ENCODE measurements around the gene RXRA. TPM values are rescaled to one million over a fixed set of nuclear protein-coding genes. Genes with fewer than 3 reads are reported as not detected.

The RXRA gene
- total RNA-seq, 2 donors from 2014 or later: 45.4 to 58.1 TPM

DNA sequence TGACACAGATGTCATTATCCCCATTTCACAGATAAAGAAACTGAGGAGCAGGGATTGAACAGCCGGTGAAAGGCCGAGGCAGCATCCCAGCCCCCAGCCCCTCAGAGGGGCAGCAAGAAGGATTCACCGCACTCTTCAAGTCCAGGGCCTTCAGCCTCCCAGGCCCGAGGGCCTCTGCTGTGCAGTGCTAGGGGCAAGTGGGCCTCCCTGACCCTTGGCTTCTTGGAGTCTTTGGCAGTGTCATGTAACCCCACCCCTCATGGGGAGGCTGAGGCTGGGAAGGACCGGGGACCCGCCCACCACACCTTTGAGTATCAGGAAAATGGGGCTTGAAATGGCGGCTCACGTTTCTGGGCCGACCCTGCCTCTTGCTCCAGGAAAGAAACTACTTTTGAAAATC, 28.7 kb upstream of the RXRA start:
- Histone ChIP-seq H3K27me3 (replicated peaks; ENCODE audit: insufficient read depth) (no peaks in the 10 kb centered on the region), H3K36me3 (no peaks in the 10 kb centered on the region), H3K27ac (no peak overlapping the region), H3K4me3 (no peak overlapping the region), H3K4me1 (ENCODE audit: control insufficient read depth in 1 of 2, low read depth in 2 of 2) (peaks cover 5 to 12% of the 10 kb centered on the region in 2 donors), H3K9me3 (no peaks in the 10 kb centered on the region)
- ATAC-seq (ENCODE audit: insufficient number of reproducible peaks, low FRiP score, low read depth) (no peak), DNase-seq (ENCODE audit: low spot score) (no peak)
- TF ChIP-seq, protein P1, sequence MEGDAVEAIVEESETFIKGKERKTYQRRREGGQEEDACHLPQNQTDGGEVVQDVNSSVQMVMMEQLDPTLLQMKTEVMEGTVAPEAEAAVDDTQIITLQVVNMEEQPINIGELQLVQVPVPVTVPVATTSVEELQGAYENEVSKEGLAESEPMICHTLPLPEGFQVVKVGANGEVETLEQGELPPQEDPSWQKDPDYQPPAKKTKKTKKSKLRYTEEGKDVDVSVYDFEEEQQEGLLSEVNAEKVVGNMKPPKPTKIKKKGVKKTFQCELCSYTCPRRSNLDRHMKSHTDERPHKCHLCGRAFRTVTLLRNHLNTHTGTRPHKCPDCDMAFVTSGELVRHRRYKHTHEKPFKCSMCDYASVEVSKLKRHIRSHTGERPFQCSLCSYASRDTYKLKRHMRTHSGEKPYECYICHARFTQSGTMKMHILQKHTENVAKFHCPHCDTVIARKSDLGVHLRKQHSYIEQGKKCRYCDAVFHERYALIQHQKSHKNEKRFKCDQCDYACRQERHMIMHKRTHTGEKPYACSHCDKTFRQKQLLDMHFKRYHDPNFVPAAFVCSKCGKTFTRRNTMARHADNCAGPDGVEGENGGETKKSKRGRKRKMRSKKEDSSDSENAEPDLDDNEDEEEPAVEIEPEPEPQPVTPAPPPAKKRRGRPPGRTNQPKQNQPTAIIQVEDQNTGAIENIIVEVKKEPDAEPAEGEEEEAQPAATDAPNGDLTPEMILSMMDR (IDR thresholded peaks at IDR 0.05): no peak

DNA sequence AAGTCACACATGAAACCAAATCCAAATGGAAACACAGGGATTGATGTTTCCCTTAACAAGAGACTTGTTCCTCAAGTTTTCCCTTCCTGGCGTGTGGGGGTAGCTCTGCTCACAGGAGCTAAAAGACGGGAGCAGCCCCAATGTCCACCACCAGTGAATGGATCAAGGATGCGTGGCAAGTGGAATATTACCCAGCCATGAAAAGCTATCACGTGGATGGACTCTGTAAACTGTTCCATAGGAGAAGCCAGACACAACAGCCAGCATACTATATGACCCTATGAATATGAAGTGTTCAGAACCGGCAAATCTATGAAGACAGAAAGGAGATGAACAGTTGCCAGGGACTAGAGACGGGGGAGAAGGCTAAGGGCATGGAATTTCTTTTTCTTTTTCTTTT, 28.3 kb upstream of the RXRA start:
- Histone ChIP-seq H3K36me3 (no peaks in the 10 kb centered on the region), H3K4me1 (ENCODE audit: control insufficient read depth in 1 of 2, low read depth in 2 of 2) (peaks cover 5 to 12% of the 10 kb centered on the region in 2 donors), H3K9me3 (no peaks in the 10 kb centered on the region), H3K27me3 (replicated peaks; ENCODE audit: insufficient read depth) (no peaks in the 10 kb centered on the region), H3K4me3 (no peak overlapping the region), H3K27ac (no peak overlapping the region)
- no peak for ATAC-seq (ENCODE audit: insufficient number of reproducible peaks, low FRiP score, low read depth)
- no peak for DNase-seq (ENCODE audit: low spot score)
- TF ChIP-seq, protein P1 (IDR thresholded peaks at IDR 0.05): no peak

DNA sequence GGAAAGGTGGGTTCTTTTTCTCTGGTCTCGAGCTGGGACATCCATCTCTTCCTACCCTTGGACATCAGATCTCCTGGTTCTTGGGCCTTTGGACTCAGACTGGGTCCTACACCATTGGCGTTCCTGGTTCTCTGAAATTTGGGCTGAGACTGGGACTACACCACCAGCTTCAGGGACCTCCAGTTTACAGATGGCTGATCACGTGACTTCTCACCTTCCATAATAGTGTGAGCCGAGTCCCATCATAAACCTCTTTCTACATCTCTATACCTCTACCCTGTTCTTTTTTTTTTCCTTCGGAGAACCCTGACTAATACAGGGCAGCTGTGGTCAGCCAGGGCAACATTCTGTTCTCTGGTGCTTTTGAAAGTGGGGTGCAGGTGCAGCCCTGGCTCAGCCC, 27.2 kb upstream of the RXRA start:
- Histone ChIP-seq H3K36me3 (no peaks in the 10 kb centered on the region), H3K27ac (no peak overlapping the region), H3K9me3 (no peaks in the 10 kb centered on the region), H3K4me3 (no peak overlapping the region), H3K4me1 (ENCODE audit: control insufficient read depth in 1 of 2, low read depth in 2 of 2) (peaks cover 2 to 4% of the 10 kb centered on the region in 2 donors), H3K27me3 (replicated peaks; ENCODE audit: insufficient read depth) (no peaks in the 10 kb centered on the region)
- TF ChIP-seq, protein P1 (IDR thresholded peaks at IDR 0.05): no peak
- ATAC-seq (ENCODE audit: insufficient number of reproducible peaks, low FRiP score, low read depth) (no peak), DNase-seq (ENCODE audit: low spot score) (no peak)

DNA sequence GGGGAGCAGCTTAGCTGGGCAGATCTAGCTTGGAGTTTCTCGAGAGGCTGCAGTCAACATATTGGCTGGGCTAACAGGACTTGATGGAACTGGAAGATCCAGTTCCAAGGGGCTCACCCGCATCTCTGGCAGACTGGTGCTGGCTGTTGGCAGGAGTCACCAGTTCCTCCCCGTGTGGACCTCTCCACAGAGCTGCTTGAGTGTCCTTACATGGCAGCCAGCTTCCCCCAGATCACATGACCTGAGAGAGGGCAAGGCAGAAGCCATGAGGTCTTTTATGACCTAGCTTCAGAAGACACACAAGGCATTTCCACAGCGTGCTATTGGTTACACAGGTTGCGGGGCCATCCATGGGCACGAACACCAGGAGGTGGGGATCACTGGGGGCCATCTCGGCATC, 26.4 kb upstream of the RXRA start:
- Histone ChIP-seq H3K27me3 (replicated peaks; ENCODE audit: insufficient read depth) (no peaks in the 10 kb centered on the region), H3K4me1 (ENCODE audit: control insufficient read depth in 1 of 2, low read depth in 2 of 2) (no peaks in the 10 kb centered on the region), H3K36me3 (no peaks in the 10 kb centered on the region), H3K9me3 (no peaks in the 10 kb centered on the region), H3K27ac (no peak overlapping the region), H3K4me3 (no peak overlapping the region)
- no peak for DNase-seq (ENCODE audit: low spot score)
- TF ChIP-seq, protein P1 (IDR thresholded peaks at IDR 0.05): no peak
- no peak for ATAC-seq (ENCODE audit: insufficient number of reproducible peaks, low FRiP score, low read depth)

DNA sequence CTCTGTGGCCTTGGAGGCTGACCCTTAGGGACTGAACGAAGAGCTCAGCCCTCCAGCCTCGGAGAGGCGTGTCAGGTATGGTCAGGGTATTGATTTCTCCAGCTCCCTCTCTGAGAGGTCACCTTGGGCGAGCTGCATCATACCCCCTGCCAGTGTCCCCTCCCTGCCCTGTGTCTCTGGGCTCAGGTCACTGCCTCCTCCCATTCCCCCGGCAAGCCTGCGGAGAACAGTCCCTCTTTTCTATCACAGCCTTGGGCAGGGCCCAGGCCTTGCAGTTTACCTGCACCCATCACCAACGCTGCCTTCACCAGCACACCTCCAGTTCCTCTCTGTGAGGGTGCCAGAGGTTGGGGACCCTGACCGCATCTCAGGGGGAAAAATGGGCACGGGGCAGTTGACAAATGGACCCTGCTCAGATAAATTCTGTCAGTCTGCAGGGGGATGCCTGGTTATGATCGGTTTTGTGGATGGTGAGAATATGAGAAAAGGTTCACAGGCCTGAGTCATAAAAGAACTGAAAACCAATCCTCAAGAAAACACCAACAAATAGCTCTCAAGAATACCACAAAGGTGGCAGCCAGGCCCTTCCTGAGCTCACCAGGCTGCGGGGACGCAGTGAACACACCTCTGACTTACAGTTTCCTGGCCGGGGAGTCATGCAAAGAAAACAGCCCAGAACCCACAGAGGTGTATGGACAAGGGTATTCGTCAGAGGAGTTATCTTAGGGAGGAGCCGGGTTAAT, 24.7 kb upstream of the RXRA start:
- ATAC-seq (ENCODE audit: insufficient number of reproducible peaks, low FRiP score, low read depth) (no peak), DNase-seq (ENCODE audit: low spot score) (no peak)

More for the DNA sequence above, 24.7 kb upstream of the RXRA start:
- Histone ChIP-seq H3K9me3 (no peaks in the 10 kb centered on the region), H3K27me3 (replicated peaks; ENCODE audit: insufficient read depth) (no peaks in the 10 kb centered on the region), H3K36me3 (no peaks in the 10 kb centered on the region), H3K4me3 (no peak overlapping the region), H3K4me1 (ENCODE audit: control insufficient read depth in 1 of 2, low read depth in 2 of 2) (no peaks in the 10 kb centered on the region), H3K27ac (no peak overlapping the region)
- TF ChIP-seq, protein P1 (IDR thresholded peaks at IDR 0.05): no peak

All from thoracic aorta (tissue), 2 donors.